HG03064 (cell line): ENCODE data around the gene DST.

Experiments
- ATAC-seq: cut with Tn5 transposase; IDR thresholded peaks from one replicate; pipeline ENCODE4 v1.9.1; 2021; ENCODE audit warnings: low read depth; ENCODE audit not compliant: unreplicated experiment

The DST gene

DNA sequence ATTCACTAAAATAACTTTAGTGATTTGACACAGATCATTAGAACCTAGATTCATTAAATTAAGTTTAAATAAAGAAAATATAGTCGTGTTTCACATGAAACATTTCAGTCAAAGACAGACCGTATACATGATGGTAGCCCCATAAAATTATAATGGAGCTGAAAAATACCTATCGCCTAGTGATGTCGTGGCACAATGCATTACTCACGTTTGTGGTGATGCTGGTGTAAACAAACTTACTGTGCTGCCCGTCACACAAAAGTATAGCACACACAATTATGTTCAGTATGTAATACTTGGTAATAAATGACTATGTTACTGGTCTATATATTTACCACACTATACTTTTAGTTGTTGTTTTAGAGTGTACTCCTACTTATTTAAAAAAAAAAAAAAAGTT lies 17.3 kb downstream of the DST start:
- ATAC-seq, result no peak

DNA sequence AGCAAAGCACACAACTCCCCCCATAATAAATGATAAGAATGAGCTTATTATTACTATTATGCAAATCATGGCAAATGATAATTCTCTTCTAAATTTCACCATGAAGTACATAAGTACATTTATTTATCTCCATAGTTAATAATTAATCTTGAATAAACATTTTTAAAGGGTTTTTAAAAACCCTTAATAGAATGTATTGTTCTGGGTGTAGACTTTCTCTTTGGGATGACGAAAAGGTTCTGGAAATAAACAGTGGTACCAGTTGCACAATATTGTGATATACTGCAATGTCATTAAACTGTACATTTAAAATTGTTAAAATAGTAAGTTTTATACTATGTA lies 18.0 kb downstream of the DST start:
- no peak for ATAC-seq

- no peak for ATAC-seq
Measured at GRCh38 chr6:56624046-56624727, 18.5 kb downstream of the DST start.

DNA sequence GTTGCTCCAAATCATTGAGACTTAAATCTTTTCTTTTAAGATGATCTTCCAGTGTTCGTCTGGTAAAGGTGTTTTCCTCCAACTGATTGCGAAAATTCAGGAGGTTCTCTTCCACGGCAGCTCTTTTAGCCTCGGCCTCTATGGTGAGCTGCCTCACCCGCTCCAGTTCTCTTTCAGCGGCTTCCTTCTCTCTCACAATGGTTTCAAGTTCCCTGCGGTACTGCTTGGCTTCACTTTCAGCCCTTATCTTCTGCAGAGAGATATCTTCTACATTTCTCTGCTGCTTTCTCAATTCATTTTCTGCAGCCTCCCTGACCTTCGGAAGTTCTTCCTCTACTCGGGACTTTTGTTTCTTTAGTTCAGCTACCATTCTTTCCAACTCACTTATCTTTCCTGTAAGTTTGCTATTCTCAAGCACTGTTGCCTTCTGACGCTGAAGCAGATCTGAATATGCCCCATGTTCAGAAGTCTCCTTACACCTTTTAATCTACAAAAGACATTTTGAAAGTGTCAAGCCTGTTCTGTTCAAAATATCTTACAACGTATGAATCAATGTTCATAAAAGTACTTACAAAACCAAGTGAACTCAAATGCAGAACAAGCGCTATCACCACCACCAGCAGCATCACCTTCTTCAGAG lies 22.3 kb downstream of the DST start:
- no peak for ATAC-seq

DNA sequence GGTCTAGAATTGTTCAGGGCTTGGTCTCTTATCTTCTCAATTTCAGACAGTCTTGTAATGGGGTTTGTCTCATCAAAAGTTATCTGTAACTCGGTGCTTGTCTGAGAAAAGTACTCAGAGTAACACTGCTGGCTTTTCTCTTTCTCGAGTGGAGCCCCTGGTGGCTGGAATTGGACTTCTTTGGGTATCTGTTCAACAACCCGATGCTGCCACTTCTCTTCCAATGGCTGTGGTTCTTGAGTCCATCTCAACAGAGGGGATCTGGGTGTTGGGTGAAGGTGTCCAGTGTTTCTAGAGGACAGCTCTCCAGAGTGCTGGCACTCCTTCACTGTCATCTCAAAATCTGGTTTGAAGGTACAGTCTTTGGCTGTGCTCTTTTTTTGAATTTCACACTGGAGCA lies 24.6 kb downstream of the DST start:
- no peak for ATAC-seq

DNA sequence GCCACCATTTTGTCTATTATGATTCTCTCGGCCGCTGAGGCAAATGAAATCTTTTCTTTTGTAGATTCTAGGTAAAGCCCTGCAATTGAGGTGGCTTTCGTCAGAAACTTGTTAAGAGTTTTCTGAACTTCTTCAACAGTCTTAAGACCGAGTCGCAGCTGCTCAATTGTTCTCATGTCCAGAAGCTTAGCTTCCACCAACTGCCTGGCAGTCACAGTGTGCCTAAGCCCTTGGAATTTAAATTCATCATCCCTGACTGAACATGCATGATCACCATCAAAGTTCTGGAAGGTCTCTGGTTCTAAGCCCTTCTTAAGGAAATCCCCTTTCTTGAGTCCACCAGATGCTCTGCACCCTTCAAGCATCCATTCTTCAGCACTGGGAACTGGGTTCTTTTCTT lies 25.7 kb downstream of the DST start:
- ATAC-seq, result no peak

- ATAC-seq, result no peak
Measured at GRCh38 chr6:56613247-56613851, 29.3 kb downstream of the DST start.

DNA sequence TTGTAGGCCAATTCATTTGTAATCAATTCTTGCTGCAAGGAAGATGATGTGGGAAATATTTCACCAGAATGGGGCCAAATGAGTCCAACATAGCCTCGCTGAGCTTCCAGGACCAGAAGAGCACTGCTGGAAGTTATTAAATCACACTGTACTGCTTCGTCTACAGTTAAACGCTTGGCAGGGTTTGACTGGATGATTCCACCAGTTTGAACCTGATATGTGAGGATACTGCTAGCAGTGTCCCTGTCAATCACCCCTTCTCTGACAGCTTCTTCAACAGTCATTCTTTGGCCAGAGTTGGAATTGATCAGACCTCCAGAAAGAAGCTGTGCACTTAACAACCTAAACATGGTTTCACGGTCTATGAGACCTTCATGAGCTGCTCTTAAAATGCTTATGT lies 34.4 kb downstream of the DST start:
- no peak for ATAC-seq

DNA sequence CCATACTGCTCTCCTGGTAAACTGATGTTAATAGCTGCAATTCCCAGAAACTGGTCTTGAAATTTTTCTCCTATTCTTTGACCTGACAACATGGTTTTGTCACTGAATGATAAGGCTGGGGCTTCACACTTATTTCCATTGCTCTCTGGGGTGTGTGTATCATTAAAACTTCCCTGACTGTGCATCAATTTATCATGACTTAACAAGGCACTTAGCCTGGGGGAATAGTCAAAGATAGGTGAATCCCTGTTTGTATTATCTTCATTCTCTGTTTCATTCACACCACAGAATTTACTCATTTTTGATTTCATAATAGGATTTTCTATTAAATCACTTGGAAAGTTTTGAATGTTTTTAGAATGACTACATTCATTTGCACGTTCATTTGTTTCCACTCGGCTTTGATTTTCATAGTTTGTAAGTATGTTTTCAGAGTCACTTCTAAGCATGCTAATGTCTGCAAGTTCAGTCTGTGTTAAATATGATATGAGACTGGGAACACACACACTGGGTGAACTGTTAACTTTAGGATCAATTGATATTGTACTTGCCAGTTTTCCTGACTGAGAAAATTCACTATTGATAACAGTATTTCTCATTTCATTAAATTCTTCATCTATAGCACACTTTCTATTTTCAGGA lies 35.5 kb downstream of the DST start:
- no peak for ATAC-seq

DNA sequence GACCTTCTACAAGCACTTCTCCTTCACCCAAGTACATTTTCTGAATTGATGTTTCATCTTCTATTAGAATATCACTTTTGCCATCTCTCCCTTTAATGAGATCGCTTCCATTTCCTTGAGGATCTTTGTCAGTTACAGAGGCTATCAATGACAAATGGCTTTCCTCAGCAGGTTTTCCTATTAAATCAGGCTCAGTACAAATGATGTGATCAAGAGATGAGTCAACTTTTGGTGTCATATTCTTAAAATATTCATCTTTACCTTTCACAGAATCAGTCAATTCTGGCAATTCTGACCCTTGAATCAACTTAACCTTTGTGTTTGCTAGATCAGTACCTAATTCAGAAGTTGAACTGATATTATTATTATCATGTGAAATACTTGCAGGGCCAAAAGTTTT lies 37.3 kb downstream of the DST start:
- ATAC-seq, result no peak

DNA sequence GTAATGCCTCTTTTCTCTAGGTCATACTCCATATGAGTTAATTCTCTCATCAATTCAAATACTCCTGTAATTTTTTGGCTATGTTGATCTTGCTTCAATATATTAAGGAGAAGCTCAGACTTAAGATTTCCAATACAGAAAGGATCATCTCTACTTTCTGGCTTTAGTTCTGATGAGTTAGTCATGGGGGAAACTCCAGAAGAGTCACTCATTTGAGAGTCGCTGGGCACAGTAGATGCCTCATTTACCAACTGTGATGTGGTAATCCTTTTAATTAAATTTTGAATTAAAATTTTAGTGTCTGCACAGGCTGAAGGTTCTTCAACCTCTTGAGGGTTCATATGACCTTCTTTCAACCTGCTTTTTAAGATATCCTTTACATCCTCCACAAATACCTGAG lies 38.5 kb downstream of the DST start:
- no peak for ATAC-seq

GRCh38 chr6:56601390-56601789 lies 41.3 kb downstream of the DST start:
- no peak for ATAC-seq

GRCh38 chr6:56595490-56596122 lies 47.1 kb downstream of the DST start:
- no peak for ATAC-seq

DNA sequence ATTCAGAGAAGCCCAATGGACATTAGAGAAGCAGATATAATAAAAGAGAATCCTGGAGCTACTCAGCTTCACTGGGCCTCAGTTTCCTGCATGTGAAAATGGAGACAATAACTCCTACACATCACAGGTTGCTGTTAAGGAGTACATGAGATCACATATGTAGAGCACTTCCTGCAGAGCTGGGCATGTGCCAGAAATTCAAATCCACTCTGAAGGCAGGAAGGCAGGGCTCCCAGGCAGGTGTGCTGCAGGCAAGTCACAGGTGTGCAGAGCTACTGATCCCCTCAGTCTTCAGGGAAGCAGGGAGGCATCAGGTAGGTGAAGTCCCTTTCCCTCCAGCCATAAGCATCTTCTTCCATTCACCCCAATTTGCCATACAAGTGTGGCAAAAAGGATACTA lies 48.0 kb downstream of the DST start:
- no peak for ATAC-seq

DNA sequence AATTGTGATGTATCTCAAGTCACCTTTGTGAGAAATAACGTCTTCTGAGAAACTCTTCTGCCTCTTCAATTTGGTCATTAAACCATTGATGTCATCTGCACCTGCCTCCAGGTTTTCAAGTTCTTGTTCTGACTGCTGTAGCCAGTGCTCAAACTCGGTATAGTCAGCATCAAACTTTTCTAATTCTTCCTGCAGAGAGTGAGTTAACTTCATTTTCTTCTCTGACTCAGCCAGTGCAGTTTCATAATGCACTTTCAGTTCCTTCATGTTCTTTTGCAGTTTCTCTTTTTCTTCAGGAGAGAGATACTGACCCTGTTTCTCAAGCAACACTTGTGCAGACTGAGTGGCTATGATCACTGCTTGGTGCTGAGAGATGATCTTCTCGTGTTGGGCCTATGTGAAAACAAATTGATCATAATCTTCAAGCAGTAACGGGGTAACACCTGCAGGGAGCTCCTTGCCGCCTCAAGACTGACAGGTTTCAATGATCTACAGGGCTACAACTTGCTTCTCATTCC lies 48.8 kb downstream of the DST start:
- peak; percentile 95 for ATAC-seq

DNA sequence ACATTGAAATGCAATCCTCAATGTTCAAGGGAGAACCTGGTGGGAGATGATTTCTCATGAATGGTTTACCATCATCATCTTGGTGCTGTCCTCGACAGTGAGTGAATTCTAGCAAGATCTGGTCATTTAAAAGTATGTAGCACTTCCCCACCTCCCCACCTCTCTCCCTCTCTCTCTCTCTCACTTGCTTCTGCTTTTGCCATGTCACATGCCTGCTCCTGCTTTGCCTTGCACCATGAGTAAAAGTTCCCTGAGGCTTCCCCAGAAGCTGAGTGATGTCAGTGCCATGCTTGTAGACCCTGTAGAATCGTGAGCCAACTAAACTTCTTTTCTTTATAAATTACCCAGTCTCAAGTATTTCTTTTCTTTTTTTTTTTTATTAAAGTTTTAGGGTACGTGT lies 60.5 kb downstream of the DST start:
- ATAC-seq, result no peak

DNA sequence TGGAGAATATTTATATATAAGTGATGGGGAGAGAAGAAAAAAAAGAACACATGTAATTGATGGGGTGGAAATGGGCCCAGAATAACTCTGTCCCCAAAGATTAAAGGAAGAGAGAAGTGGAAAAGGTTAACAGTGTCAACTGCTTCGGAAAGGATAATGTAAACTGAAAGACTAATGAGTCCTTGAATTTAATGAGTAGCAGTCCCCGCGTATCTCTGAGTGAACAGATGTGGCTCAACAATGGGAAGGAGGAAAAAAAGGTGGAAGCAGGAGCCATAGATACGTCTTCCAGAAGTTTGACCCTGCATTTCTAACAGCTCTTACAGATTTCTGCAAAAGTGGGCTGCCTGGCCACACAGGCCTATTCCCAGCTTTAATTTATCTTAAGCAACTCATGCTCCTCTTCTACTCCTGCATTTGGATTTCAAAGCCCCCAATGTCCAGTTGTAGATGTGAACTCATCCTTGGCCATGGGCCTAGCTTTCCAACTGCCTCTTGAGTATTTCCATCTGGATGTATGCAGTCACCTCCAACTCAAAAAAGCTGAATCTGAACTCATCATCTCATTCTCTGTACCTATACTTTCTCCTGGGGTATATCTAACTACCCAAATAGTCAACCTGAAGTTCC lies 61.3 kb downstream of the DST start:
- no peak for ATAC-seq

DNA sequence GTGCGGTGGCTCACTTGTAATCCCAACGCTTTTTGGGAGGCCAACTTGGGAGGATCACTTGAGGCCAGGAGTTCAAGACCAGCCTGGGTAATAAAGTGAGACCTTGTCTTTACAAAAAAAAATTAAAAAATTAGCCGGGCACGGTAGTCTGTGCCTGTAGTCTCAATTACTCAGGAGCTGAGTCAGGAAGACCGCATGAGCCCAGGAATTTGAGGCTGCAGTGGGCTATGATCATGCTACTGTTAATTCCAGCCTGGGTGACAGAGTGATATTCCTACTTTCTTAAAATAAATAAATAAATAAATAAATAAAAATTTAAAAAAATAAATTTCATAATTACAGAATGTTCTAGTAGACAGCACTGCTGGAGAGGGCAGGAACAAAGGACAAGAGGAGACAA lies 62.4 kb downstream of the DST start:
- no peak for ATAC-seq

DNA sequence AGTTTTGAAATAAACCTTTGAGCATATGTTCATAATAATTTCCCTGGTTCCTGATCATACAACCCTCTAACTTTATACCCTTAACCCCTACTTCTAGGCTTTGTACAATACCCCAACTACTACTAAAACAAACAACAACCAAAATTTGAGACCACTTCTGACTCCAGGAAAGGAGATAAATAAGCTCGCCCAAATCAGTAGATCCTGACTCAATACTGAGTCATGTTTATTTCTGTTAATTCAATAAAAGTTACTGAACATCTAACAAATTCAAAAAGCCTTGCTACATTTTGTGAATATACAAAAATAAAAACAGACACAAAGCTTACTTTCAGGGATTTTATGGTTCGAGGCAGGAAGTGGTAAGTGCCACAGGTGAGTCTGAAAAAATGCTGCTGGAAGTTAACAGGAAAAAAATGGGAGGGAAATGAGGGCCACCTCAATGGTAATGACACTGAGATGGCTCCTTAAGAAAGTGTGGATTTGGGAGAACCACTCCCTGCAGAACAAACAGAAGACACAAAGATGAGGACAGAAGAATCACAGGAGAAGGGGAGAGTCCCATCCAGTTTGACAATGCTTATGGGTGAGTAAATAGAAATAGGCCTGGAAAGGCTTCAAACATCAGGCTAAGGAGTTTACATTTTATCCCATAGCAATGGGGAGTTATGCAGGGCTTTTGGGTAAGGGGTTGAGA lies 63.4 kb downstream of the DST start:
- no peak for ATAC-seq

DNA sequence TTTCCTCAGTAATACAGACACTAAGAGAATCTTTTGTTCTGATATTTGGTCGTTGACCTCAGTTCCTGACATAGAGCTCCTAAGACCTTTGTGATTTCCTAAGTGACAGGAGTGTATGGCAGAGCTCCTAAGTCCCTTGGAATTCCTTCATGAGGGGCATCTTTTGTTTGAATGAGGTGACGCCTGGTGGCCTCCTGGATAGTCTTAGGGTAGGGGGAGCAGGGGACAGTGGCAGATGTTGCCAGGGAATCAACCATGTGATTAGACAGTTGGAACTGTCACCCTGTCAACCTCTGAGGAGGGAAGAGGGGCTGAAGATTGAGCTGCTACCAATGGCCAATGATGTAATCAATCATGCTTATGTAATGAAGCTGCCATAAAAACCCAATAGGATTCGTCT lies 67.0 kb downstream of the DST start:
- ATAC-seq, result no peak
